Aorta (tissue), 5 donors: ENCODE results near the gene DCANP1. TPM values are rescaled to one million over a fixed set of nuclear protein-coding genes. Genes with fewer than 3 reads are reported as not detected.

ENCODE experiments used
- ATAC-seq: fragments of 200-7000 bp; cut with Tn5 transposase; one replicate; pipeline ENCODE4 v1.9.1; 2022; ENCODE audit warnings: moderate library complexity; ENCODE audit not compliant: low FRiP score
- DNase-seq, 2 donors: peaks; one replicate each; pipeline ENCODE4 v3.0.0-alpha.2; 2020
- H3K27ac ChIP-seq, 2 donors: one replicate each; pipeline ENCODE4 v1.5.1; 2013; ENCODE audit warnings: low read length in 2 of 2, mild to moderate bottlenecking in 2 of 2, moderate library complexity in 2 of 2, control low read depth in 1 of 2, inconsistent platforms in 1 of 2, low read depth in 1 of 2
- H3K27me3 ChIP-seq, 2 donors: one replicate each; pipeline ENCODE4 v1.6.1; 2013; ENCODE audit warnings: control low read depth in 1 of 2, low read length in 1 of 2, mild to moderate bottlenecking in 1 of 2, moderate library complexity in 1 of 2; ENCODE audit not compliant: insufficient read depth in 2 of 2, control insufficient read depth in 1 of 2
- H3K36me3 ChIP-seq, 2 donors: one replicate each; pipeline ENCODE4 v1.6.1; 2013; ENCODE audit warnings: control low read depth in 1 of 2, low read length in 1 of 2, mild to moderate bottlenecking in 1 of 2; ENCODE audit not compliant: insufficient read depth in 2 of 2, control insufficient read depth in 1 of 2
- H3K4me1 ChIP-seq, 2 donors: one replicate each; pipeline ENCODE4 v1.6.1; 2013; ENCODE audit warnings: low read length in 2 of 2, control low read depth in 1 of 2, mild to moderate bottlenecking in 1 of 2, moderate library complexity in 1 of 2; ENCODE audit not compliant: insufficient read depth in 2 of 2, control insufficient read depth in 1 of 2
- H3K4me3 ChIP-seq, 2 donors: one replicate each; pipeline ENCODE4 v1.5.1; 2013; ENCODE audit warnings: low read length in 2 of 2, control low read depth in 1 of 2, mild to moderate bottlenecking in 1 of 2
- H3K9me3 ChIP-seq: one replicate; pipeline ENCODE4 v1.6.1; 2013; ENCODE audit warnings: mild to moderate bottlenecking, low read length; ENCODE audit not compliant: control insufficient read depth
- WGBS, 2 donors: extraction: QIAGEN DNeasy Blood & Tissue Kit; methylation state at CpG; one replicate each; pipeline ENCODE4 v1.1.7; 2013; 5-methylcytosine and 5-hydroxymethylcytosine counted together
- intact Hi-C, 2 donors: fragments of 100-400 bp; cut with DNase I; formaldehyde crosslinking; loops; one replicate each; pipeline versions ENCODE4 v1.14.2 to v1.15.0; 2022
- polyA plus RNA-seq, 2 donors: library from polyadenylated mRNA; stranded (reverse); fragments of 200-250 nt; gene quantifications; one replicate each; pipeline ENCODE4 v1.2.3, GENCODE V29; 2013
- total RNA-seq, 2 donors: library from RNA; stranded (reverse); fragmentation: NEBNext Ultra II Directional; extraction: Animal tissue kit (Norgen Biotek cat#: 25700); gene quantifications; one replicate each; pipeline ENCODE4 v1.2.1, GENCODE V29; 2021
- donor health status: healthy with polysubstance abuse.
- donor health status: Bipolar disorder and iron deficiency.
- donor health status: DM: no; HTN: no; CAD: no.
- donor health status: DM: no; HTN: no; CAD: no.
- donor health status: DM: yes; HTN: yes; CAD: no.

The DCANP1 gene
- total and polyA plus RNA-seq, 4 donors: 0.10 TPM; not detected in 3

GRCh38 chr5:135489466-135490244 is 42.5 kb upstream of the DCANP1 start:
- no peaks in the 10 kb centered on the region for H3K4me1 ChIP-seq
- ATAC-seq (no peak), DNase-seq (no peak)
- H3K36me3 ChIP-seq: no peaks in the 10 kb centered on the region
- intact Hi-C loops: no loop called here
- no peaks in the 10 kb centered on the region for H3K27me3 ChIP-seq
- 1 to 3% methylated on average over 53 of the region's 53 CpGs for WGBS, 2 donors
- no peaks in the 10 kb centered on the region for H3K9me3 ChIP-seq
- no peak overlapping the region for H3K27ac ChIP-seq
- peak overlapping the region; percentile 5 to 73 for H3K4me3 ChIP-seq

GRCh38 chr5:135488727-135489465 is 41.7 kb upstream of the DCANP1 start:
- H3K9me3 ChIP-seq: no peaks in the 10 kb centered on the region
- DNase-seq: peak; percentile 66 to 86
- peak overlapping the region; percentile 50 to 73 for H3K4me3 ChIP-seq
- no peaks in the 10 kb centered on the region for H3K27me3 ChIP-seq
- intact Hi-C loops: no loop called here
- no peaks in the 10 kb centered on the region for H3K4me1 ChIP-seq
- no peak for ATAC-seq
- no peaks in the 10 kb centered on the region for H3K36me3 ChIP-seq
- WGBS, 2 donors: 1 to 2% methylated on average over 44 of the region's 44 CpGs
- H3K27ac ChIP-seq: no peak overlapping the region

- Histone ChIP-seq H3K27me3 (no peaks in the 10 kb centered on the region), H3K36me3 (no peaks in the 10 kb centered on the region), H3K4me3 (peak overlapping the region in 1 of 2 donors; percentile 73), H3K4me1 (no peaks in the 10 kb centered on the region), H3K9me3 (no peaks in the 10 kb centered on the region), H3K27ac (no peak overlapping the region)
- intact Hi-C loops: no loop called here
- 32 to 43% methylated on average over 11 of the region's 11 CpGs for WGBS, 2 donors
- no peak for ATAC-seq
- DNase-seq: no peak
Measured at GRCh38 chr5:135487839-135488514, 40.8 kb upstream of the DCANP1 start.

GRCh38 chr5:135487037-135487395 is 39.9 kb upstream of the DCANP1 start:
- no peak overlapping the region for H3K27ac ChIP-seq
- no peaks in the 10 kb centered on the region for H3K27me3 ChIP-seq
- DNase-seq (peak in 1 of 2 donors; percentile 25), ATAC-seq (no peak)
- H3K4me1 ChIP-seq: no peaks in the 10 kb centered on the region
- intact Hi-C loops: no loop called here
- H3K36me3 ChIP-seq: no peaks in the 10 kb centered on the region
- WGBS, 2 donors: 73 to 84% methylated on average over 1 of the region's 1 CpG
- no peaks in the 10 kb centered on the region for H3K9me3 ChIP-seq
- no peak overlapping the region for H3K4me3 ChIP-seq

- ATAC-seq: no peak
- Histone ChIP-seq H3K36me3 (no peaks in the 10 kb centered on the region), H3K27me3 (no peaks in the 10 kb centered on the region), H3K9me3 (no peaks in the 10 kb centered on the region), H3K4me1 (no peaks in the 10 kb centered on the region), H3K27ac (no peak overlapping the region), H3K4me3 (no peak overlapping the region)
- WGBS, 2 donors: 76 to 82% methylated on average over 13 of the region's 13 CpGs
- intact Hi-C loops: no loop called here
- DNase-seq: peak in 1 of 2 donors; percentile 50
Measured at GRCh38 chr5:135486131-135487036, 39.2 kb upstream of the DCANP1 start.

GRCh38 chr5:135484674-135485086 is 37.5 kb upstream of the DCANP1 start:
- no peaks in the 10 kb centered on the region for H3K4me1 ChIP-seq
- WGBS, 2 donors: 84 to 86% methylated on average over 5 of the region's 5 CpGs
- H3K27ac ChIP-seq: no peak overlapping the region
- intact Hi-C loops: no loop called here
- peak in 1 of 2 donors; percentile 26 for DNase-seq
- H3K27me3 ChIP-seq: no peaks in the 10 kb centered on the region
- no peak overlapping the region for H3K4me3 ChIP-seq
- ATAC-seq: no peak
- H3K9me3 ChIP-seq: no peaks in the 10 kb centered on the region
- H3K36me3 ChIP-seq: no peaks in the 10 kb centered on the region

- no peaks in the 10 kb centered on the region for H3K4me1 ChIP-seq
- H3K27ac ChIP-seq: no peak overlapping the region
- H3K4me3 ChIP-seq: no peak overlapping the region
- intact Hi-C loops: no loop called here
- no peaks in the 10 kb centered on the region for H3K36me3 ChIP-seq
- ATAC-seq (no peak), DNase-seq (peak in 1 of 2 donors; percentile 1)
- no peaks in the 10 kb centered on the region for H3K27me3 ChIP-seq
- no peaks in the 10 kb centered on the region for H3K9me3 ChIP-seq
- 95 to 97% methylated on average over 1 of the region's 1 CpG for WGBS, 2 donors
Measured at GRCh38 chr5:135483254-135483653, 36.1 kb upstream of the DCANP1 start.

GRCh38 chr5:135482381-135482933 is 35.3 kb upstream of the DCANP1 start:
- Histone ChIP-seq H3K4me1 (no peaks in the 10 kb centered on the region), H3K36me3 (no peaks in the 10 kb centered on the region), H3K27me3 (no peaks in the 10 kb centered on the region), H3K27ac (no peak overlapping the region), H3K9me3 (no peaks in the 10 kb centered on the region), H3K4me3 (no peak overlapping the region)
- WGBS, 2 donors: 90 to 91% methylated on average over 9 of the region's 9 CpGs
- ATAC-seq: no peak
- peak in 1 of 2 donors; percentile 38 for DNase-seq
- intact Hi-C loops: no loop called here
